Left ventricle myocardium inferior (tissue), 1 donor: Measurements from ENCODE around the gene TIMM50. TPM values are rescaled to one million over a fixed set of nuclear protein-coding genes. Genes with fewer than 3 reads are reported as not detected.

ENCODE experiments used
- DNase-seq: peaks from one replicate; pipeline ENCODE4 v3.0.0-alpha.2; 2020
- H3K27ac ChIP-seq: fragments of 200-600 bp; replicated peaks from 2 replicates; pipeline ENCODE4 v1.8.0; 2021
- H3K27me3 ChIP-seq: fragments of 200-600 bp; 2 replicates; pipeline ENCODE4 v1.8.0; 2021; ENCODE audit warnings: low read depth
- H3K36me3 ChIP-seq: fragments of 200-600 bp; 2 replicates; pipeline ENCODE4 v1.8.0; 2021
- H3K4me1 ChIP-seq: fragments of 200-600 bp; 2 replicates; pipeline ENCODE4 v1.8.0; 2021
- H3K4me3 ChIP-seq: fragments of 200-600 bp; 2 replicates; pipeline ENCODE4 v1.8.0; 2021; ENCODE audit warnings: mild to moderate bottlenecking, moderate library complexity
- H3K9me3 ChIP-seq: fragments of 200-600 bp; replicated peaks from 2 replicates; pipeline ENCODE4 v1.8.0; 2021
- CTCF ChIP-seq: fragments of 200-600 bp; IDR thresholded peaks from 2 replicates; pipeline ENCODE4 v1.8.0; 2021; ENCODE audit warnings: antibody characterized with exemption, mild to moderate bottlenecking, borderline replicate concordance
- intact Hi-C: fragments of 100-400 bp; cut with micrococcal nuclease; formaldehyde crosslinking; loops from one replicate; pipeline ENCODE4 v1.11.0; 2022
- total RNA-seq: library from RNA; stranded (reverse); fragmentation: NEBNext Ultra II Directional; extraction: Animal tissue kit (Norgen Biotek cat#: 25700); gene quantifications from one replicate; pipeline ENCODE4 v1.2.1, GENCODE V29; 2021
- donor health status: DM: no; HTN: yes; CAD: no; lungs with severe emphysema.

The TIMM50 gene
- total RNA-seq, 1 donor from 2014 or later = 73.8 TPM

GRCh38 chr19:39517432-39517831, 36.8 kb downstream of the TIMM50 start:
- no peak for TF ChIP-seq CTCF
- no peaks in the 10 kb centered on the region for H3K36me3 ChIP-seq
- H3K4me1 ChIP-seq = peaks cover 17% of the 10 kb centered on the region
- H3K9me3 ChIP-seq = no peaks in the 10 kb centered on the region
- no peak overlapping the region for H3K27ac ChIP-seq
- intact Hi-C loops = no loop called here
- H3K27me3 ChIP-seq = peaks cover 60% of the 10 kb centered on the region
- H3K4me3 ChIP-seq = no peak overlapping the region
- no peak for DNase-seq

GRCh38 chr19:39518458-39518857, 37.8 kb downstream of the TIMM50 start:
- Histone ChIP-seq H3K36me3 (no peaks in the 10 kb centered on the region), H3K27ac (no peak overlapping the region), H3K27me3 (peaks cover 50% of the 10 kb centered on the region), H3K4me1 (peaks cover 17% of the 10 kb centered on the region), H3K4me3 (no peak overlapping the region), H3K9me3 (no peaks in the 10 kb centered on the region)
- DNase-seq = no peak
- intact Hi-C loops = no loop called here
- no peak for TF ChIP-seq CTCF

- TF ChIP-seq CTCF = no peak
- intact Hi-C loops = no loop called here
- no peaks in the 10 kb centered on the region for H3K9me3 ChIP-seq
- no peak overlapping the region for H3K27ac ChIP-seq
- no peak overlapping the region for H3K4me3 ChIP-seq
- H3K27me3 ChIP-seq = peaks cover 45% of the 10 kb centered on the region
- H3K36me3 ChIP-seq = no peaks in the 10 kb centered on the region
- no peak for DNase-seq
- peaks cover 17% of the 10 kb centered on the region for H3K4me1 ChIP-seq
Measured at GRCh38 chr19:39518975-39519374, 38.3 kb downstream of the TIMM50 start.

GRCh38 chr19:39520541-39521484, 40.2 kb downstream of the TIMM50 start:
- Histone ChIP-seq H3K27me3 (peaks cover 27% of the 10 kb centered on the region), H3K4me1 (peaks cover 4% of the 10 kb centered on the region), H3K36me3 (no peaks in the 10 kb centered on the region), H3K27ac (no peak overlapping the region), H3K9me3 (no peaks in the 10 kb centered on the region), H3K4me3 (no peak overlapping the region)
- no peak for TF ChIP-seq CTCF
- DNase-seq = no peak
- intact Hi-C loops = no loop called here

GRCh38 chr19:39524495-39524894, 43.9 kb downstream of the TIMM50 start:
- peaks cover 4% of the 10 kb centered on the region for H3K36me3 ChIP-seq
- H3K4me1 ChIP-seq = no peaks in the 10 kb centered on the region
- no peak overlapping the region for H3K4me3 ChIP-seq
- H3K9me3 ChIP-seq = no peaks in the 10 kb centered on the region
- no peak overlapping the region for H3K27ac ChIP-seq
- no peaks in the 10 kb centered on the region for H3K27me3 ChIP-seq
- TF ChIP-seq CTCF = no peak
- intact Hi-C loops = no loop called here
- DNase-seq = no peak
